ENCODE data around the gene RAI1. TPM values are rescaled to one million over a fixed set of nuclear protein-coding genes. Genes with fewer than 3 reads are reported as not detected.
"Not testable (repeated sequence)": the region's sequence is repeated elsewhere in the genome, so short reads cannot be mapped to it uniquely, and the experiment has no call there.

RAI1 gene
- total RNA-seq, 1 donor from 2014 or later = 31.1 TPM

GRCh38 chr17:17806611-17807274 is 125.5 kb downstream of the RAI1 start:
- intact Hi-C loops (cut with DNase I) = no loop called here
- DNase-seq (no peak), ATAC-seq (no peak)
- Histone ChIP-seq H3K9me3 (no peaks in the 10 kb centered on the region), H3K4me1 (peaks cover 15% of the 10 kb centered on the region), H3K36me3 (peaks cover 48% of the 10 kb centered on the region), H3K4me3 (no peak overlapping the region), H3K27me3 (ENCODE audit: low read depth) (no peaks in the 10 kb centered on the region), H3K27ac (no peak overlapping the region)
- TF ChIP-seq, protein P1, sequence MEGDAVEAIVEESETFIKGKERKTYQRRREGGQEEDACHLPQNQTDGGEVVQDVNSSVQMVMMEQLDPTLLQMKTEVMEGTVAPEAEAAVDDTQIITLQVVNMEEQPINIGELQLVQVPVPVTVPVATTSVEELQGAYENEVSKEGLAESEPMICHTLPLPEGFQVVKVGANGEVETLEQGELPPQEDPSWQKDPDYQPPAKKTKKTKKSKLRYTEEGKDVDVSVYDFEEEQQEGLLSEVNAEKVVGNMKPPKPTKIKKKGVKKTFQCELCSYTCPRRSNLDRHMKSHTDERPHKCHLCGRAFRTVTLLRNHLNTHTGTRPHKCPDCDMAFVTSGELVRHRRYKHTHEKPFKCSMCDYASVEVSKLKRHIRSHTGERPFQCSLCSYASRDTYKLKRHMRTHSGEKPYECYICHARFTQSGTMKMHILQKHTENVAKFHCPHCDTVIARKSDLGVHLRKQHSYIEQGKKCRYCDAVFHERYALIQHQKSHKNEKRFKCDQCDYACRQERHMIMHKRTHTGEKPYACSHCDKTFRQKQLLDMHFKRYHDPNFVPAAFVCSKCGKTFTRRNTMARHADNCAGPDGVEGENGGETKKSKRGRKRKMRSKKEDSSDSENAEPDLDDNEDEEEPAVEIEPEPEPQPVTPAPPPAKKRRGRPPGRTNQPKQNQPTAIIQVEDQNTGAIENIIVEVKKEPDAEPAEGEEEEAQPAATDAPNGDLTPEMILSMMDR (IDR thresholded peaks at IDR 0.05) = no peak

- intact Hi-C loops (cut with DNase I) = no loop called here
- no peaks in the 10 kb centered on the region for H3K9me3 ChIP-seq
- no peaks in the 10 kb centered on the region for H3K27me3 ChIP-seq (ENCODE audit: low read depth)
- no peak overlapping the region for H3K27ac ChIP-seq
- DNase-seq (no peak), ATAC-seq (no peak)
- peaks cover 22% of the 10 kb centered on the region for H3K4me1 ChIP-seq
- H3K36me3 ChIP-seq = peaks cover 50% of the 10 kb centered on the region
- H3K4me3 ChIP-seq = no peak overlapping the region
- TF ChIP-seq, protein P1 (IDR thresholded peaks at IDR 0.05) = no peak
Observed at GRCh38 chr17:17807440-17807839, 126.2 kb downstream of the RAI1 start.

DNA sequence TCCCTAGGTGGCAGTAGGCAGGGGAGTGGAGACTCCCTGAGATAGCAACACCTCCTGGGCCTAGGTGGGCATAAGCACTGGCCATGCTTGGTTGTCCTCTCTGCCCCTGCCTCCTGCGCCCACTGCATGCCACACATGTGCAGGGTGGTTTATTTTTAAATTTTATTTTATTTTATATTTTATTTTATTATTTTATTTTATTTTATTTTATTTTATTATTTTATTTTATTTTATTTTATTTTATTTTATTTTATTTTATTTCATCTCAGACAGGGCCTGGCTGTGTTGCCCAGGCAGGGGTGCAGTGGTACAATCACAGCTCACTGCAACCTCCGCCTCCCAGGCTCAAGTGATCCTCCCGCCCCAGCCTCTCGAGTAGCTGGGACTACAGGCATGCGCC is 126.9 kb downstream of the RAI1 start:
- H3K9me3 ChIP-seq; H3K4me3 ChIP-seq; H3K27ac ChIP-seq; DNase-seq; ATAC-seq; H3K27me3 ChIP-seq (ENCODE audit: low read depth); intact Hi-C loops (cut with DNase I): not testable (repeated sequence)
- peaks cover 26% of the 10 kb centered on the region for H3K4me1 ChIP-seq
- H3K36me3 ChIP-seq = peaks cover 57% of the 10 kb centered on the region

- intact Hi-C loops (cut with DNase I) = no loop called here
- no peak for DNase-seq
- Histone ChIP-seq H3K36me3 (peaks cover 57% of the 10 kb centered on the region), H3K9me3 (no peaks in the 10 kb centered on the region), H3K4me1 (peaks cover 26% of the 10 kb centered on the region), H3K27ac (no peak overlapping the region), H3K27me3 (ENCODE audit: low read depth) (no peaks in the 10 kb centered on the region), H3K4me3 (no peak overlapping the region)
- TF ChIP-seq, protein P1 (IDR thresholded peaks at IDR 0.05) = no peak
- ATAC-seq = no peak
Observed at GRCh38 chr17:17808706-17809432, 127.6 kb downstream of the RAI1 start.

DNA sequence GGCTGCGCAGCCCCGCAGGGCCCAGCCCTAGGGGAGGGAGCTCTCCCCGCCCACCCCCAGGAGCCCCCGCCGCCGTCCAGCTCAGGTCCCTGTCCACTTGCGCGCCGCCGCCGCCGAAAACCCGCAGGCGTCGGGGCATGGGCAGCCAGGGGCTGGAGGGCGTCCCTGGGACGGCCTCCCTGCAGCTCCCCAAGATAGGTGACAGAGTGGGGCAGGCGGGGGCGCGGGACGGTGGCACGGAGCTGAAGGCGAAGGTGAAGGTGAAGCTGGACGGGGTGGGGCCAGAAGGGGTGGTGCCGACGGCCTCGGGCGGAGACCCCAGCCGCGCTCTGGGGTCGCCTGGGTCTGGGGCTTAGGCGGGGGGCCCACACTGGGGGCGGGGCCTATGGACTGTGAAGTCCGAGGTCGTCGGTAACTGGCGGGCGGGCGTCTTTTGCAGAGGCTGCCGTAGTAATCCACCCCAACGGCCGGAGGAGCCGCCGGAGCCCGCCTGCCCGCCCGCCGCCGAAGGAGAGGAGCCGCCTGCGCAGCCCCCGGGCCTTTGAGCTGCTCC is 128.3 kb downstream of the RAI1 start:
- H3K4me1 ChIP-seq = peaks cover 26% of the 10 kb centered on the region
- H3K27ac ChIP-seq = peak overlapping the region; percentile 41
- ATAC-seq (no peak), DNase-seq (no peak)
- intact Hi-C loops (cut with DNase I) = loop anchor here (5.0 kb wide), 1 partner anchor 53 kb away; no protein-coding TSS in a partner anchor
- no peaks in the 10 kb centered on the region for H3K9me3 ChIP-seq
- H3K36me3 ChIP-seq = peaks cover 57% of the 10 kb centered on the region
- TF ChIP-seq, protein P1 (IDR thresholded peaks at IDR 0.05) = no peak
- no peaks in the 10 kb centered on the region for H3K27me3 ChIP-seq (ENCODE audit: low read depth)
- peak overlapping the region; percentile 30 for H3K4me3 ChIP-seq
